Activated CD8-positive, alpha-beta memory T cell treated with anti-CD3 and anti-CD28 coated beads for 36 hours (primary cell): ENCODE measurements around the gene EPHA2. TPM values are rescaled to one million over a fixed set of nuclear protein-coding genes. Genes with fewer than 3 reads are reported as not detected.

ENCODE experiments used
- CTCF ChIA-PET: fragments of 350-600 bp; sonication (Branson Sonifier 250); formaldehyde crosslinking; loops from one replicate; lab custom pipeline; 2021; ENCODE audit warnings: antibody characterized with exemption; lab: Charles Lee
- POLR2A ChIA-PET: fragments of 350-600 bp; sonication (Branson Sonifier 250); formaldehyde crosslinking; loops from one replicate; lab custom pipeline; 2021; ENCODE audit warnings: antibody characterized with exemption; lab: Charles Lee
- total RNA-seq, 2 experiments: library from RNA; stranded (reverse); gene quantifications; one replicate each; pipeline ENCODE4 v1.2.3, GENCODE V29; 2021

The EPHA2 gene
- total RNA-seq, 2 experiments from 2014 or later = not detected

DNA sequence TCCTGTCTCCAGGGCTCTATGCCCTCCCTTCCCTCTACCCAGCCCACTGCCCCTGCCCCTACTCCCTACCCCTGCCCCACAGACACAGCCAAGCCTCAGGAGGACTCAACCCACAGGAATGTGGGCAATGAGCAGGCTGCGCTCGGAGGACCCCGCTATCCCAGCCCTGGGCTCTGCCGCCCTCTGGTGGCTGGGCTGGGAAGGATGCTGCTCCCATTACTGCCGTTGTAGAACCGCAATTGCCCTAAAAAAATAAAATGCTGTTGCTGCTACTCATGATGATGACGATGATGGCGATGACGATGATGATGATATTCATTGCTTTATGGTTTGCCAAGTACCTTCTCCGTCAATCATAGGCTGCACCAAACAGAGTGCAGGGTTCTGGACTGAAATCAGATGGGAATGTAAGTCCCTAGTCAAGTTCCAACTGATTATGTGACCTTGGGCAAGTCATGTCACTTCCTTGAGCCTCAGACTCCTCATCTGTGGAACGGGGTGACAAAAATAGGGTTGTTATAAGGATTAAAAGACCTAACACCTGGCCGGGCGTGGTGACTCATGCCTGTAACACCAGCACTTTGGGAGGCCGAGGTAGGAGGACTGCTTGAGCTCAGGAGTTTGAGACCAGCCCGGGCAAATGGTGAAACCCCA lies 32.0 kb upstream of the EPHA2 start:
- ChIA-PET CTCF (interaction anchor here (0.7 to 6.0 kb wide), 9 partner anchors 34 to 127 kb away, joined by 3 to 110 read pairs (median 4); partner anchors contain the start of gene CPLANE2), POLR2A (no interaction called here)

DNA sequence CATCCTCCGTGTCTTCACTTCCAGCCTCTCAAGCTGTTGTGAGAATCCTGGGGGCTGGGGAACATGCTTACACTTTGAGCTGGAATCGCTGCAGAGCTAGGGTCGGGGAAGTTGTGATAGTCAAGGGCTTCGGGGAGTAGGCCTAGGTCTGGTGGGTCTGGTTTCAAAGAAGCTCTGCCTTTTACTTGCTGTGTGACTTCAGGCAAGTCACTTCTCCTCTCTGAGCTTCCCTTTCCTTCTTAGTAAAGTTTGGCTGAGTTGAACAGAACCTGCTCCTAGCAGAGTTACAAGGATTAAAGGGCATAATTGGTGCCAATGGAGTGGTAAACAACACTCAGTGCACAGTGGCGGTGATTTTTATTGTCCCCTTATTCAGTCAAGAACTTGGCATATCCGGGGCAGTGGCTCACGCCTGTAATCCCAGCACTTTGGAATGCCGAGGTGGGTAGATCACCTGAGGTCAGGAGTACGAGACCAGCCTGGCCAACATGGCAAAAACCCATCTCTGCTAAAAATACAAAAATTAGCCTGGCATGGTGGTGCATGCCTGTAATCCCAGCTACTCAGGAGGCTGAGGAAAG lies 30.9 kb upstream of the EPHA2 start:
- ChIA-PET CTCF (interaction anchor here (0.5 to 6.0 kb wide), 9 partner anchors 31 to 939 kb away, joined by 3 to 110 read pairs (median 4); partner anchors contain the start of genes CPLANE2, EPHA2 and FAM131C), POLR2A (interaction anchor here (0.5 kb wide), 1 partner anchor 32 kb away, joined by 9 read pairs; no protein-coding TSS in a partner anchor)

- ChIA-PET CTCF (interaction anchor here (1.1 to 6.0 kb wide), 3 partner anchors 16 to 106 kb away, joined by 3 to 110 read pairs (median 14); no protein-coding TSS in a partner anchor), POLR2A (no interaction called here)
These were observed 28.9 kb upstream of the EPHA2 start for GRCh38 chr1:16184557-16185303.

DNA sequence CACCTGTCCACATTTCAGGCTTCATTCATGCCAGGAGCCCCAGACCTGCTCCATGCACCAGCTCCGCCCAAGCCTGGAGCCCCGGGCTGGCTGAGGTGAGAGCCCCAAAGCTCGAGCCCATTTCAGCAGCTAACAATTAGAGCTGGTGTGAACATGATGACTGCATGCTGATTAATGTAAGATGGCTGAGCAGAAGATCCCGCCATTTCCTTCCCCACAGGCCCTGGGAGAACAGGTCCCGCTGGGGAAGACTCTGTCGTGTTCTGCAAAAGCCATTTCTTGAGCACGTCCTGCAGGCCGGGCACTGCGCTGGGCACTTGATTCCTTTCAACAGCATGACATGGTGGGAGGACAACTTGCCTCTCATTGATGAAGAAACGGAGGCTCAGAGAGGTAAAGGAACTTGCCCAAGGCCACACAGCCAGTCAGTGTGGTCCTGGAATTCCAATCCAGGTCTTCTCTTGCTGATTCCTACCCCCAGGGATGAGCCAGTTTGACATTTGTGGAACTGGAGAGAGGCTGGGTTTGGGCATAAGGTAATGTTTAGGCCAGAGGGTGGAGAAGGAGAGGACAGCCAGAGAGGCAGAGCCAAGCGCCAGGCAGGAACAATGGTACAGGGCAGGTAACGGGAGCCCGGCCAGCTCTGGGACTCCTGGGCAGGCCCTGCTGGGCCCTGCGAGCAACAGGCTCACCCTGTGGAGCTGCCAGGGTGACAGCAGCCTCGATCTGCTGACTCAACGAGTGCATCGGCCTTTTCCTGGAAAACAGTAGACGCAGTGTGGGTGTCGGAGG lies 28.1 kb upstream of the EPHA2 start:
- CTCF ChIA-PET = interaction anchor here (1.1 to 3.2 kb wide), 3 partner anchors 17 to 105 kb away, joined by 3 to 14 read pairs (median 3); no protein-coding TSS in a partner anchor

DNA sequence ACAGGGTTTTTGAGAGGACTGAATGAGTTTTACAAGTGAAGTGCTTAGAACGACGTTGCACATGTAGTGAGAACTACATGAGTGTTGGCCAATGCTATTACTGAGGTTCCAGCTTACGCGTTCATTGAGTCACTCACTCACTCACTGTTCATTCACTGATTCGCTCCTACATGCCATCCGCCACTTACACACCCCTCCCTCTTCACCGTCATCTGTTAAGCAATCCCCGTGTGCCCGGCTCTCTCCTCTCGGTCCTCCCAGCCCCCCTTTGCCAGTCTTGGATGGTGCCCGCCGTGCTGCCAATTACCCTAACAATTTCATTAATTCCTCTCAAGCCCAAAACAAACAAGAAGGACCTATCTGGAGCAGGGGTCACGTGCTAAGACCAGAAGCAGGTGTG lies 27.3 kb upstream of the EPHA2 start:
- ChIA-PET POLR2A (no interaction called here), CTCF (interaction anchor here (0.7 to 3.2 kb wide), 3 partner anchors 101 to 432 kb away, joined by 3 to 14 read pairs (median 5); no protein-coding TSS in a partner anchor)

More for the DNA sequence above, 28.1 kb upstream of the EPHA2 start:
- POLR2A ChIA-PET = no interaction called here

DNA sequence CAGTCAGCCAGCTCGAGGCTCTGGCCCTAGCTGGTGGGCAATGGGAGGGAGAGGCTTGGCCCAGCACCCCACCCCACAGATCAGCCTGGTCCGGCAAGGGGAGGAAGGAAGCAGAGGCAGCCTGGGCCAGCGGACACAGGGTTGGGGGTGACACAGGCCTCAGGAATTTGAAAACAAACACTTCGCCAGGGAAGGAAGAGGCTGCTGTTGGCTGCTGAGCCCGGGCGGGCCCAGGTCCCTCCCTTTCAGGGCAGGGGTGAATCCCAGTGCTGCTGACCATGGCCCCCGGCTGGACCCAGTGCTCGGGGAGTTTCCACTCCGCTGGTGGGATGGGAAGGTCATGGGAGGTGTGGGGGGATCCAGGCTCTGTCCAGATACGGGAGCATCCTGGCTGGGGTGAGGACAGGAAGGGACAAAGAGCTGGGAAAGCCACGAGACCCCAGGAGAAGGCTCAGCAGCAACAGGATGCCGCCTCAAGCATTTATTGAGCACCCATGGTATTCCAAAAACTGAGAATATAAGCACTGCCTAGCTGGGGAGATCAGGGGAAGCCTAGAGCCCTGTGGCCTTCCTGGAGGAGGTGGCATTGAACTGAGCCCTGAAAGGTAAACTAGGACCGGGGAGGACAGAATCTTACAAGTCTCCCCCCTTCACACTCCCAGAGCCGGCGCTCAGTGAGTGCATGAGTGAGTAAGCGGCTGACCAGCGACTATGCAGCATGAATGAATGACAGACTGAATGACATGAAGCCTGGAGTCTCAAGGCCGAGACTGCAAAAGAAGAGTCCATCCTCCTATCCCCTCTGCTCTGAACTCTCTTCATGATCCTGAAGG lies 26.2 kb upstream of the EPHA2 start:
- CTCF ChIA-PET = interaction anchor here (0.7 to 3.2 kb wide), 4 partner anchors 99 to 433 kb away, joined by 3 to 14 read pairs (median 5); no protein-coding TSS in a partner anchor
- POLR2A ChIA-PET = no interaction called here

- POLR2A ChIA-PET = no interaction called here
- CTCF ChIA-PET = interaction anchor here (1.4 kb wide), 1 partner anchor 97 kb away, joined by 5 read pairs; no protein-coding TSS in a partner anchor
These were observed 24.5 kb upstream of the EPHA2 start for GRCh38 chr1:16180291-16180824.

GRCh38 chr1:16178596-16179497 lies 23.0 kb upstream of the EPHA2 start:
- ChIA-PET POLR2A (no interaction called here), CTCF (interaction anchor here (0.7 kb wide), 1 partner anchor 13 kb away, joined by 3 read pairs; no protein-coding TSS in a partner anchor)

DNA sequence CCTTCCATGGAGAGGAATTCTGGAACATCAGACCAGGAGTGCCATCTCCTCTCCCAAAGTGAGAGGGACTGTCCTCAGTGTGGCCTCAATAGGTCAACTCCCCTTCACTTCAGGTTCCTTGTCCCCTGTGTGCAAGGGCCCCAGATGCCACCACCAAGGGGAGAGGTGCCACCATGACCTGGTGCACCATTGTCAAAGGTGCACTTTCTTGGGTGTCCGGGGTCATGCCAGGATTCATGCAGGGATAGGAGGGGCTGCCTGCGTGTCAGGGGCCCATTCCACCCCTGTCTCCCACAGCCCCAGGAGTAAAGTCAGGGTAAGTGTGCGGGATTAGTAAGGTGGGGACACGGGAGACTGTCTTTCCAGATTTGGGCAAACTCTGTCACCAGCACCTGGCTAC lies 21.4 kb upstream of the EPHA2 start:
- CTCF ChIA-PET = no interaction called here
- POLR2A ChIA-PET = no interaction called here

GRCh38 chr1:16176653-16177052 lies 20.8 kb upstream of the EPHA2 start:
- POLR2A ChIA-PET = no interaction called here
- CTCF ChIA-PET = no interaction called here

GRCh38 chr1:16175610-16176553 lies 20.0 kb upstream of the EPHA2 start:
- POLR2A ChIA-PET = no interaction called here
- CTCF ChIA-PET = no interaction called here

- ChIA-PET POLR2A (no interaction called here), CTCF (interaction anchor here (0.5 kb wide), 1 partner anchor 384 kb away, joined by 3 read pairs; no protein-coding TSS in a partner anchor)
These were observed 19.2 kb upstream of the EPHA2 start for GRCh38 chr1:16174886-16175598.

GRCh38 chr1:16174261-16174868 lies 18.5 kb upstream of the EPHA2 start:
- ChIA-PET POLR2A (no interaction called here), CTCF (no interaction called here)

- CTCF ChIA-PET = no interaction called here
- POLR2A ChIA-PET = no interaction called here
These were observed 17.8 kb upstream of the EPHA2 start for GRCh38 chr1:16173447-16174260.
